GM12872 (cell line): Measurements from ENCODE around the gene LRRC17.

Experiments used
- CTCF ChIP-seq: IDR thresholded peaks from 3 replicates; pipeline ENCODE4 v1.5.1; 2011; ENCODE audit warnings: low read depth, mild to moderate bottlenecking, low read length, moderate library complexity; ENCODE audit not compliant: insufficient read depth

LRRC17 gene

GRCh38 chr7:102898532-102898859, 14.3 kb upstream of the LRRC17 start:
- TF ChIP-seq CTCF, result no peak

GRCh38 chr7:102908676-102909075, 4.1 kb upstream of the LRRC17 start:
- no peak for TF ChIP-seq CTCF

GRCh38 chr7:102913826-102914225, 1.0 kb downstream of the LRRC17 start:
- TF ChIP-seq CTCF, result no peak

GRCh38 chr7:102914585-102914984, 1.8 kb downstream of the LRRC17 start:
- TF ChIP-seq CTCF, result no peak

GRCh38 chr7:102916426-102916825, 3.6 kb downstream of the LRRC17 start:
- TF ChIP-seq CTCF, result no peak

GRCh38 chr7:102916881-102917280, 4.1 kb downstream of the LRRC17 start:
- no peak for TF ChIP-seq CTCF

GRCh38 chr7:102917436-102918353, 4.9 kb downstream of the LRRC17 start:
- no peak for TF ChIP-seq CTCF

GRCh38 chr7:102918845-102919244, 6.0 kb downstream of the LRRC17 start:
- TF ChIP-seq CTCF, result no peak
